LNCaP clone FGC (cell line): Measurements from ENCODE around the gene NCEH1.

Experiments used
- DNase-seq: peaks from one replicate; pipeline ENCODE4 v3.0.0-alpha.2; 2011; ENCODE audit warnings: low read depth
- H3K4me3 ChIP-seq: 2 replicates; pipeline ENCODE4 v1.5.1; 2011; ENCODE audit warnings: mild to moderate bottlenecking, low read depth, low read length, control low read depth
- CTCF ChIP-seq: IDR thresholded peaks from 2 replicates; pipeline ENCODE4 v1.5.1; 2012; ENCODE audit warnings: mild to moderate bottlenecking; ENCODE audit not compliant: control insufficient read depth, insufficient read depth; ENCODE audit errors: extremely low read depth

The NCEH1 gene

GRCh38 chr3:172700256-172700655, 10.6 kb downstream of the NCEH1 start:
- no peak overlapping the region for H3K4me3 ChIP-seq
- TF ChIP-seq CTCF = no peak
- DNase-seq = no peak

- no peak for TF ChIP-seq CTCF
- no peak for DNase-seq
- no peak overlapping the region for H3K4me3 ChIP-seq
These were observed 11.8 kb downstream of the NCEH1 start for GRCh38 chr3:172699031-172699430.

GRCh38 chr3:172698631-172699030, 12.2 kb downstream of the NCEH1 start:
- no peak overlapping the region for H3K4me3 ChIP-seq
- DNase-seq = no peak
- no peak for TF ChIP-seq CTCF

- TF ChIP-seq CTCF = no peak
- DNase-seq = no peak
- no peak overlapping the region for H3K4me3 ChIP-seq
These were observed 13.3 kb downstream of the NCEH1 start for GRCh38 chr3:172697558-172697957.

GRCh38 chr3:172696357-172696756, 14.5 kb downstream of the NCEH1 start:
- no peak for TF ChIP-seq CTCF
- DNase-seq = peak; percentile 30
- no peak overlapping the region for H3K4me3 ChIP-seq

GRCh38 chr3:172694573-172695246, 16.2 kb downstream of the NCEH1 start:
- H3K4me3 ChIP-seq = no peak overlapping the region
- DNase-seq = no peak
- TF ChIP-seq CTCF = no peak

GRCh38 chr3:172692751-172693338, 18.0 kb downstream of the NCEH1 start:
- DNase-seq = no peak
- no peak for TF ChIP-seq CTCF
- H3K4me3 ChIP-seq = no peak overlapping the region
